CD4-positive, CD25-positive, alpha-beta regulatory T cell (primary cell): Measurements from ENCODE around the gene DCDC1. TPM values are rescaled to one million over a fixed set of nuclear protein-coding genes. Genes with fewer than 3 reads are reported as not detected.

Source experiments
- ATAC-seq, 2 donors: fragments of 150-1000 bp; cut with Tn5 transposase; one replicate each; pipeline ENCODE4 v1.10.0; 2021; ENCODE audit warnings: low read depth in 2 of 2, moderate number of reproducible peaks in 2 of 2, moderate library complexity in 1 of 2
- DNase-seq, 3 donors: peaks; one replicate each; pipeline versions ENCODE4 v3.0.0 to v3.0.0-alpha.2; 2012 to 2022; ENCODE audit warnings: mixed read lengths in 1 of 3
- H3K27ac ChIP-seq: one replicate; pipeline ENCODE4 v1.7.0; 2013; ENCODE audit warnings: mild to moderate bottlenecking, low read length; ENCODE audit not compliant: insufficient read depth, poor library complexity, severe bottlenecking
- H3K27me3 ChIP-seq: one replicate; pipeline ENCODE4 v1.7.0; 2013; ENCODE audit warnings: low read length; ENCODE audit not compliant: control insufficient read depth, insufficient read depth
- H3K36me3 ChIP-seq: one replicate; pipeline ENCODE4 v1.7.0; 2013; ENCODE audit warnings: mild to moderate bottlenecking, low read length, moderate library complexity; ENCODE audit not compliant: control insufficient read depth, insufficient read depth
- H3K4me1 ChIP-seq: 2 replicates; pipeline ENCODE4 v1.7.0; 2013; ENCODE audit warnings: mild to moderate bottlenecking, low read length; ENCODE audit not compliant: insufficient read depth, control insufficient read depth, poor library complexity, severe bottlenecking
- H3K4me3 ChIP-seq: one replicate; pipeline ENCODE4 v1.7.0; 2013; ENCODE audit warnings: low read depth, mild to moderate bottlenecking, low read length, moderate library complexity
- H3K9me3 ChIP-seq, 2 experiments: 1 replicate in 1 of 2; 2 replicates in 1 of 2; pipeline ENCODE4 v1.7.0; 2013; ENCODE audit warnings: low read length in 2 of 2, mild to moderate bottlenecking in 1 of 2, moderate library complexity in 1 of 2; ENCODE audit not compliant: control insufficient read depth in 2 of 2
- H3K27ac Mint-ChIP-seq, 3 donors: one replicate each; pipeline ENCODE4 v1.8.0; 2020 to 2022; ENCODE audit warnings: mild to moderate bottlenecking in 3 of 3, mixed read lengths in 3 of 3, moderate library complexity in 2 of 3
- H3K27me3 Mint-ChIP-seq: one replicate; pipeline ENCODE4 v1.8.0; 2022; ENCODE audit warnings: mild to moderate bottlenecking, mixed read lengths
- H3K36me3 Mint-ChIP-seq: one replicate; pipeline ENCODE4 v1.8.0; 2020; ENCODE audit warnings: mixed read lengths
- H3K4me1 Mint-ChIP-seq, 4 donors: one replicate each; pipeline ENCODE4 v1.8.0; 2020 to 2022; ENCODE audit warnings: mixed read lengths in 4 of 4, mild to moderate bottlenecking in 1 of 4
- H3K4me3 Mint-ChIP-seq, 4 donors: one replicate each; pipeline ENCODE4 v1.8.0; 2020 to 2022; ENCODE audit warnings: mild to moderate bottlenecking in 4 of 4, mixed read lengths in 4 of 4, moderate library complexity in 3 of 4
- H3K9me3 Mint-ChIP-seq, 7 donors: one replicate each; pipeline ENCODE4 v1.8.0; 2020 to 2022; ENCODE audit warnings: mixed read lengths in 7 of 7, mild to moderate bottlenecking in 3 of 7, moderate library complexity in 2 of 7
- polyA plus RNA-seq, 4 donors: library from polyadenylated mRNA; unstranded; fragments of 300-500 nt; fragmentation: Illumina TruSeq; gene quantifications; one replicate each; pipeline ENCODE4 v1.2.3, GENCODE V29; 2021
- total RNA-seq: library from RNA; stranded (reverse); gene quantifications from one replicate; pipeline ENCODE4 v1.2.3, GENCODE V29; 2022

Gene DCDC1
- total and polyA plus RNA-seq, 5 donors from 2014 or later = not detected

DNA sequence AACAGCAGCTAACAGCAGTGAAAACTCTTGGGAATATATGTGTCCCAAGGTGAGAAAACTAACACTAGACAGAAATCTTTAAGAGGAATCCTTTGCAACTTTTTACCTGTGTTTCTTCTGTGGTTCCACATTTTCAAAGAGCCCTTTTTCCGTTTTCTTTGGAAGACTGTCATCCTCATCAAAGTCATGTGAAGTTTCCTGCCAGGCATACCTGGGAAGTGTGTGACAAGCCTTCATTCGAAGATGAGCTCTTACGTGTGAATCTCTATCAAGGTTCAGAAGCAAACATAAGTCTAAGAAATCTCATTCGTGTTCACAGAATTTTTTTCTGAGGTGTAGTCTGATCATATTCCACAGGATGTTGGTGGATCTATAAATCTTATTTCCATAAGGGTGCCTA is 452.8 kb downstream of the DCDC1 start:
- Mint-ChIP-seq H3K4me3 (no peak overlapping the region), H3K27ac (no peak overlapping the region), H3K9me3 (peaks cover 0 to 3% (median 0%) of the 10 kb centered on the region in 7 donors), H3K27me3 (no peaks in the 10 kb centered on the region), H3K36me3 (no peaks in the 10 kb centered on the region), H3K4me1 (no peaks in the 10 kb centered on the region)
- Histone ChIP-seq H3K36me3 (no peaks in the 10 kb centered on the region), H3K4me1 (no peaks in the 10 kb centered on the region), H3K4me3 (no peak overlapping the region), H3K27me3 (no peaks in the 10 kb centered on the region), H3K27ac (no peak overlapping the region), H3K9me3 (no peaks in the 10 kb centered on the region)
- no peak for ATAC-seq
- no peak for DNase-seq

DNA sequence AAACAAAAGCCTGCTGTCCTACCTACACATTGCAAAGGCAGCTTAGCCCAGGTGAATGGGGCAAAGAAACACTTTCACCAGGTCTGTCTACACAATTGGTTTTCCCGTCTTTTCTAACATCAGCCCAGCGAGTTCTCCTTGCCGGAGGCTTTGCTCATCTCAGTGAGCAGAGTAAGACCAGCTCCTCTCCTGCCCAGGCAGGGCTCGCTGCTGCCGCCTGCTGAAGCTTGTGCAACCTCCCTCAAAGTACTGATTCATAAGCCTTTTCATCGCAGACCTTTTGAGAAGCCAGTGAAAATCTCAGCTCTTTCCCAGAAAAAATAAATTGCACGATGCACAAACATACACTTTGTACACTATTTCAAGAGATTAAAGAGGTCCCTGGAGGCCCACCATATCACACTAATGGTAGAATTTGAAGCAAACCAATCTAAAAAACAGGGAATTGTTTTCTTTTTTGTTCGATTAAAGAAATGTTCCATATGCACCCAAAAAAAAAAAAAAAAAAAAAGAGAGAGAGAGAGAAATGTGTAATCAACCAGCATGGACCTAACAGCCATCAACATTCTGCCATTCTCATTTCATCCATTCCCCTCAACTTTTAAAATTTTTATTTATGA is 455.3 kb downstream of the DCDC1 start:
- Histone ChIP-seq H3K27me3 (no peaks in the 10 kb centered on the region), H3K36me3 (no peaks in the 10 kb centered on the region), H3K4me3 (no peak overlapping the region), H3K4me1 (no peaks in the 10 kb centered on the region), H3K9me3 (no peaks in the 10 kb centered on the region), H3K27ac (no peak overlapping the region)
- ATAC-seq = no peak
- Mint-ChIP-seq H3K27ac (no peak overlapping the region), H3K9me3 (peaks cover 0 to 3% (median 0%) of the 10 kb centered on the region in 7 donors), H3K4me1 (no peaks in the 10 kb centered on the region), H3K27me3 (no peaks in the 10 kb centered on the region), H3K36me3 (no peaks in the 10 kb centered on the region), H3K4me3 (no peak overlapping the region)
- no peak for DNase-seq

DNA sequence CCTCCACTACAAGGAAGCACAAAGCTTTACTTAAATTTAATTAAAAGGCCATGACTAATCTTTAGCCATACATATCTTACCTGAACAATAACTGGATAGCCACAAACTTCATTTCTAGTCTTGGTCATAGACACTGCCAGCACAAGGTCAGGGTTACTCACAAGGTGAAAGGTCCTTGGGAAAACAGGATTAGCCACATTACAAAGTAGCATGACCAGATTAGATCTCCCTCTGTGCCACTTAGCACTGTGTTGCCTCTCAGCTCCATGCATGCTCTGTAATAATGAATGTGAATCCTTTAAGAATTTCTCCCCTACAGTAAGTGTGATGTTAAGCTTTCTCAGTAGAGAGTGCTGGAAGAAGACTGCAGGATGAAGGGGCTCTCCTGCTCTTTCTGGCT is 458.3 kb downstream of the DCDC1 start:
- Mint-ChIP-seq H3K9me3 (peaks cover 0 to 5% (median 0%) of the 10 kb centered on the region in 7 donors), H3K27me3 (no peaks in the 10 kb centered on the region), H3K4me3 (no peak overlapping the region), H3K27ac (no peak overlapping the region), H3K36me3 (no peaks in the 10 kb centered on the region), H3K4me1 (no peaks in the 10 kb centered on the region)
- Histone ChIP-seq H3K4me1 (no peaks in the 10 kb centered on the region), H3K9me3 (no peaks in the 10 kb centered on the region), H3K27me3 (no peaks in the 10 kb centered on the region), H3K27ac (no peak overlapping the region), H3K4me3 (no peak overlapping the region), H3K36me3 (no peaks in the 10 kb centered on the region)
- ATAC-seq (no peak), DNase-seq (no peak)

DNA sequence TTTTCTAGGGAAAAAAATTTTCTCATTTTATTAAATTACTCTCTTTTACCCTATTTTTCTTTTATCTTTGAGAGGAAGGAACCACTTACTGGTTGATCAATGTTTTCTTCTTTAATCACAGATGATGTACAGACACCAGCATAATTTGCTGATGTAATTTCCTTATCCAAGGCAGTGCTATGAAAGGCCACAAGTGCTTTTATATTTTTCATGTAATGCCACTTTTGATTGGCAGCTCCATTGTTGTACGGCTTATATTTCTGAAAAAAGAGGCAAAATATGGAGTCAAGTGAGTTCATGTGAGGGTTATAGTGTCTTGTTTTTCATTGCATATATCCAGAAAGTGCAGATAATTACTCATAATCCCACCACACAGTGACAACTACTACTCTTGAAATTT is 460.7 kb downstream of the DCDC1 start:
- no peaks in the 10 kb centered on the region for H3K36me3 Mint-ChIP-seq
- H3K9me3 ChIP-seq = no peaks in the 10 kb centered on the region
- no peaks in the 10 kb centered on the region for H3K27me3 ChIP-seq

DNA sequence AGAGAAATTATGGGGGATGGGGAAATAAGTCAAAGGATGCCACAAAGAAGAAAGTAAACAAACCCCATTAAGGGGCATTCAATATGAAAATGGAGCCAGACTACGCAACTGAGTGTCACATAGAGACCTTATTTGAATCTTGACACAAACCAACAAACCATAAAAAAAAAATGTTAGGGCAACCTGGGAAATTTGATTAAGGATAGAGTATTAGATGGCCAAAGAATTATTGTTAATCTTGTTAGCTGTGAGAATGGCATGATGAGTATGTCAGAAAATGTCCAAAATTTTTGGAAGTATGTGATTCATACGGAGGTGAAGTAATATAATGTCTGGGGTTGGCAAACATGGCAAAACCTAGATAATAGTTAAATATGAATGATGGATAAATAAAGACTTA is 461.3 kb downstream of the DCDC1 start:
- Mint-ChIP-seq H3K36me3 (no peaks in the 10 kb centered on the region), H3K27ac (no peak overlapping the region), H3K4me3 (no peak overlapping the region), H3K27me3 (no peaks in the 10 kb centered on the region), H3K9me3 (peaks cover 0 to 5% (median under 1%) of the 10 kb centered on the region in 7 donors), H3K4me1 (no peaks in the 10 kb centered on the region)
- H3K9me3 ChIP-seq = no peaks in the 10 kb centered on the region
- H3K27me3 ChIP-seq = no peaks in the 10 kb centered on the region
- no peak overlapping the region for H3K27ac ChIP-seq
- no peaks in the 10 kb centered on the region for H3K4me1 ChIP-seq
- H3K4me3 ChIP-seq = no peak overlapping the region
- DNase-seq (no peak), ATAC-seq (no peak)
- H3K36me3 ChIP-seq = no peaks in the 10 kb centered on the region

More for the DNA sequence above, 460.7 kb downstream of the DCDC1 start:
- ATAC-seq = no peak
- H3K27me3 Mint-ChIP-seq = no peaks in the 10 kb centered on the region
- Histone ChIP-seq H3K27ac (no peak overlapping the region), H3K4me1 (no peaks in the 10 kb centered on the region), H3K4me3 (no peak overlapping the region), H3K36me3 (no peaks in the 10 kb centered on the region)
- no peak overlapping the region for H3K27ac Mint-ChIP-seq
- no peak overlapping the region for H3K4me3 Mint-ChIP-seq
- H3K9me3 Mint-ChIP-seq = peaks cover 0 to 5% (median 1%) of the 10 kb centered on the region in 7 donors
- H3K4me1 Mint-ChIP-seq = no peaks in the 10 kb centered on the region
- no peak for DNase-seq

DNA sequence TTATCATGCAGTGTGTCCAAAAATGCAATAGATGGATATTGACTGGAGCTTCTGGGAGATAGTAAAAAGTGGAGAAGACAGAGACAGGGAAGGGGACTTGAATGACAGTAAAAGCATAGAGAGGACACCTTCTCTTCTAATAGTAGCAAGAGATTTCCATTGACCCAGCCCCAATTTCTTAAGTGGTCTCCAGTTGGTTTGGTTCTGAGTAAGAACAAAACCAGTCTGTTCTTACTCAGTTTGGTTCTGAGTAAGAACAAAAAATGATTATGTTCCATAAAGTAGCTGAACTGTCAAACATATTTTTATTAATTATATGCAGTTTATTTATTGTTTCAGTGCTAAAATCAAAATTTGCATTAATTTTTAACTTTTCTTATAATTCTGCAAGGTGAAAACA is 466.6 kb downstream of the DCDC1 start:
- ATAC-seq = no peak
- no peaks in the 10 kb centered on the region for H3K9me3 ChIP-seq
- Mint-ChIP-seq H3K27ac (no peak overlapping the region), H3K27me3 (no peaks in the 10 kb centered on the region), H3K36me3 (no peaks in the 10 kb centered on the region), H3K9me3 (peaks cover 0 to 4% (median 0%) of the 10 kb centered on the region in 7 donors), H3K4me1 (no peaks in the 10 kb centered on the region), H3K4me3 (no peak overlapping the region)
- no peaks in the 10 kb centered on the region for H3K4me1 ChIP-seq
- H3K36me3 ChIP-seq = no peaks in the 10 kb centered on the region
- H3K27me3 ChIP-seq = no peaks in the 10 kb centered on the region
- H3K27ac ChIP-seq = no peak overlapping the region
- H3K4me3 ChIP-seq = no peak overlapping the region
- no peak for DNase-seq

DNA sequence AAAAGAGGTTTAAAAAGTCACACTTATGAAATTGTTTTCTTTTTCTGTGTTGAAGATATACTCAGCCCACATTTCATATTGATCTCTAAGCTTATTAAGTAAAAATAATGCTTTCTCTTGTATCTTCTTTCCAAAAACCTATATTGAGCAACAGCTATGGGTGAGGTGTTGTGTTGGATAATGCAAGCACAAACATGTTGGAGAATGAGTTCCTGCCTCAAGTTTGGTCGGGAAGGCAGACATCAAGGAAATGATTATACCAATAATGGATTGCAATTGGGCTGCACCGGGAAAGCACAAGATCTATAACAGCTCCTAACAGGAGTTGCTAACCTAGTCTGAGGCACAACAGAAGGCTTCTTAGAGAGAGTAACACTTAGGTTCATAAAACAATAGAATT is 474.5 kb downstream of the DCDC1 start:
- Histone ChIP-seq H3K4me1 (no peaks in the 10 kb centered on the region), H3K4me3 (no peak overlapping the region), H3K27ac (no peak overlapping the region), H3K36me3 (no peaks in the 10 kb centered on the region), H3K27me3 (no peaks in the 10 kb centered on the region), H3K9me3 (no peaks in the 10 kb centered on the region)
- H3K36me3 Mint-ChIP-seq = no peaks in the 10 kb centered on the region
- H3K27ac Mint-ChIP-seq = no peak overlapping the region
- H3K9me3 Mint-ChIP-seq = peaks cover 0 to 7% (median 0%) of the 10 kb centered on the region in 7 donors
- no peaks in the 10 kb centered on the region for H3K27me3 Mint-ChIP-seq
- ATAC-seq (no peak), DNase-seq (no peak)
- no peak overlapping the region for H3K4me3 Mint-ChIP-seq
- no peaks in the 10 kb centered on the region for H3K4me1 Mint-ChIP-seq

DNA sequence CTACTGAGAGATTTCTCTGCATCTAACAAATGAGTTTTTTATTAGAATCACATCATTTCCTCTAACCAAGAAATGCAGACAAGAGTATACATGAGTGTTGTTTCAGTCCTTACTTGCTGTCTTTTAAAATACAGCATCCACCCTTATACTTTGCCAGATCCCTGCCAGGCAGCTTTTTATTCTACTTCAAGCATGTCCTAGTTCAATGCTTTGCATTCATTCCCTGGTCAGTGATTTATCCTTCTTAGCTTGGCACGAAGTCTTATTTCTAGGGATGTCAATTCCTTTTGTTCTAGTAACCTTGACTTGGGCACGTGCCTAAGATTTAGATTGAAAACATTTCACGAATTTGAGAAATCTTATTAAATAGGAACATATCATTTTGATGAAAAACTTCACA is 476.2 kb downstream of the DCDC1 start:
- no peak overlapping the region for H3K4me3 ChIP-seq
- no peak overlapping the region for H3K27ac Mint-ChIP-seq
- peaks cover 0 to 7% (median 0%) of the 10 kb centered on the region in 7 donors for H3K9me3 Mint-ChIP-seq
- no peaks in the 10 kb centered on the region for H3K4me1 ChIP-seq
- no peak overlapping the region for H3K27ac ChIP-seq
- H3K27me3 Mint-ChIP-seq = no peaks in the 10 kb centered on the region
- H3K9me3 ChIP-seq = no peaks in the 10 kb centered on the region
- DNase-seq (no peak), ATAC-seq (no peak)
- no peaks in the 10 kb centered on the region for H3K27me3 ChIP-seq
- no peaks in the 10 kb centered on the region for H3K36me3 Mint-ChIP-seq
- no peaks in the 10 kb centered on the region for H3K4me1 Mint-ChIP-seq
- H3K4me3 Mint-ChIP-seq = no peak overlapping the region
- no peaks in the 10 kb centered on the region for H3K36me3 ChIP-seq
